ENCODE data around the gene POGLUT3.

The POGLUT3 gene

GRCh38 chr11:108498046-108498815, at the start of gene POGLUT3:
Gene POGLUT3 (minus strand): TSS chr11:108498384. CDS start chr11:108498366, 18 bp downstream.
- DNase-seq: peak; percentile 22

GRCh38 chr11:108545909-108546501, 47.8 kb upstream of the POGLUT3 start:
- DNase-seq: no peak

- DNase-seq: no peak
Measured at GRCh38 chr11:108543316-108543964, 45.3 kb upstream of the POGLUT3 start.

DNA sequence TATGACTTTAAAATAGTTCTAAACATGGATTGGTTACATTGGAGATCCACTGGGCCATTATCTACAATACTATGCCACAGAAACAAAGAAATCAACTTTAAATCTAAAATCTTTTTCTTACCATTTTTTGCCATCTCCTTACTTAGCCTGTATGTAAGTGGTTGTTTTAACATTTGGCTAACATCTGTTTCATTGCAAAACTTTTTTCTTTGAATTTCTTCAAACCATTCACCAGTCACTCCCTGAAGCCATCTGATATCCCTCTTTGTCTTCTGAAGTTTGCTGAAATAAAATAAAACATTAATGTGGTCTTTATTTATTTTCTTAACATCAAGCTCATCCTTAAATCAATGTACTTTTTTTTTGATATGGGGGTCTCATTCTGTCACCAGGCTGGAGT, 43.3 kb upstream of the POGLUT3 start:
- DNase-seq: no peak

DNA sequence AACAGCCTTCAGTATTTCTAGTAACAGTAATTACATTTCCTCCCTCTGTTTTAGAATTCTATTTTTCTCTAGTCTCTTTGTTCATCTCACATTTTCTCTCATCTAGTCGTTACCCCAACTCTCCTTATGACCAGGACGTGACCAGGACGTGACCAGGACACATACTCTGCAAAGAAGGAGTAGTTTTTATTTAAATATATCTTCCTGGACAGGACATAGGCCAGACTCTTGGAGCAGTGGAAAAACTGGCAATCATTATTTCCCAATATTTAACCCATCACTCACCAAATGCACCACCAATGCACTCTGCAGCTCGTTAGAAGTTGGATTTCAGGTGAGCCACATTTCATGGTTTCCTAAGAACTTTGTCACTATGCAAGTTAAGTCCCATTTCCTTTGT, 40.3 kb upstream of the POGLUT3 start:
- DNase-seq: no peak

DNA sequence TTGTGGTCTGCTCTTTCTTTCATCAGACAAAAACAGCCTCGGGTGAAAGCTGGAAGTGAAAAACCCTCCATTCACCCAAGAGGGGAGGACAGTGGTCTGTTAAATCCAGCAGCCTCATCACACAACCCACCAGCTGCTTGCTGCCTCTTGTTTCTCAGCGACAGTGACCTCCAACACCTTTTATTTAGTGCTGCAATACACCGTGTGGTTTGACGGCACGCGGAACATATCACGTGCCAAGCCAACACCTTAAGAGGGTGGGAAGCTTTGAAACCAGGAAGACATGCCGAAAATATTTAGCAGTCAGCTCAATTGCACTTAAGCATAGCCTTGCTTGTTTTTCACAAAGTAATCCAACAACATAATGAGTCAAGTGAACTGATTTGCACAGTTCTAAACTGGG, 39.8 kb upstream of the POGLUT3 start:
- no peak for DNase-seq

GRCh38 chr11:108536783-108537182, 38.6 kb upstream of the POGLUT3 start:
- no peak for DNase-seq

- DNase-seq: no peak
Measured at GRCh38 chr11:108535384-108535955, 37.3 kb upstream of the POGLUT3 start.

DNA sequence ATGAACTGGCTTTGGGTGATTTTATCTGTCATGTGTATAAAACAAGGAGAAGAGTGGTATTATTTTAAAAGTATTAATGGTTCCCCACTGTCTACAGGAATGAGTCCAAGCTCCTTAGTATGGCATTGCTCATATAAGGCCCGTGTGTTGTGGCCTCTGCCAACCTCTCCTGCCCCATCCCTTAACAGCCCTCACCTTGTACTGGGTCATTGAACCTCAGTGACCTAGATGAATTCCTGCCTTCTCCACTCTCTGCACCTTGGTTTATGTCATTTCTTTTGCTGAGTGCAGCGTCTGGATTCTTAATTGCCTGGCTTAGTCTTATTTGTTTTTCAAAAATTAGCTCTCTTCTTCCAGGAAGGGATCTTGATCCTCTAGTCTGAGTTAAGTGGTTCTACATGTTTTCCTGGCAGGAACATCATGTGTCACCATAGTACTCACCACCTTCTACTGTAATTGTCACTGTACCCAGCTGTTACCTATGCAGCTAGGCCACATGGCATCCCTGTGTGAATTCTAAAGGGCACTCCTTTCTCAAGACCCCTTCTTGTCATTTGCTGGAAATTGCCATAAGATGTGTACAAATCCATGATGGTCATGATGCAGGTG, 36.2 kb upstream of the POGLUT3 start:
- DNase-seq: no peak

DNA sequence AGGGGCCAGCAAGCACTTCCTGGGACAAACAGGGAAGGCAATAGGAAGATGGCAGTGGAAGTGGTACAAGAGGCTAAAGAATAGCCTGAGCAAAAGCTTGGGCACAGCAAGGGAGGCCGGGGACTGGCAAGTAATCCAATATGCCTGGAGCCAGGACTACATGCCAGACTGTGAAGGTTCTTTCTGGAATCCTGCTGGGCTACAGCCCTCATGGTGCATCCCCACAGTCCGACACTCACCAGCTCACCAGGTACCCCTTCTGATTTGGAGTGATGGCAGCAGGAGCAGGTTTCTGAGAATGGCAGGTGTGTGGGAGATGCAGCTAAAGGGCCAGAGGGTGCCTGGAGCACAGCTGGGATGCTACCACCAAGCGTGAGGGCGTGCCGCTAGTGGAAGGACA, 32.2 kb upstream of the POGLUT3 start:
- no peak for DNase-seq

GRCh38 chr11:108527382-108527781, 29.2 kb upstream of the POGLUT3 start:
- no peak for DNase-seq

DNA sequence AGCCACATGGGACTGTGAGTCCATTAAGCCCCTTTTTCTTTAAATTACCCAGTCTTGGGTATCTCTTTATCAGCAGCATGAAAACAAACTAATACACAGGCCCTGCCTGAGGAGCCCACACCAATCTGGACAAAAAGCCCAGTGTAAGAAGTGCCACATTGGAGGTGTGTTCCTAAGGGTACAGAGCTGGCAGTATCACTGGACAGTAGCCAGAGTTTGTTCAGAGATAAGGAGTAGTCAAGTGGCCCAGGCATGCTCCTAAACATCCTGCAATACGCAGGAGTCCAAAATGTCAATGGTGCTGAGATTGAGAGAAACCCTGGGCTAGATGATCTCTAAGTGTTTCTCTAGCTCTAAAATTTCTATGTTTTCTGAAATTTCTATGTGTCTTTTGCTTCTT, 27.0 kb upstream of the POGLUT3 start:
- no peak for DNase-seq

- no peak for DNase-seq
Measured at GRCh38 chr11:108524422-108524821, 26.2 kb upstream of the POGLUT3 start.

DNA sequence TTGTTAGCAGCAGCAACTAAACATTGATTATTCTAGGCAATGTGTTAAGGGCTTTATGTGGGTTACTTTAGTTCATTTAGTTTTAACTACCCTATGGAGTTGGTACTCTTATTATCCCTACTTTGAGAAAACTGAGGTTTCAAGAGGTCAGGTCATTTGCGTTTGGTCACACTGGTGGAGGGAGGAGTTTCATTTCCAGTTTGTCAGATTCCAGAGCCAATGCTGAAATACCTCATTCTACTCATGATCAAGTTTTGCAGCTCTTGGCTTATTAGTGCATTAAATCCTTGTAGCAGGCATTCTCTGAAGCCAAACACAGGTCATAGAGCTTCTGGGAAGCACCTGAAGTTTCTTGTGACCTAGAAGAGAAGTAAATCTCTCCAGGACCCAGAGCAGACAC, 24.1 kb upstream of the POGLUT3 start:
- DNase-seq: no peak

- DNase-seq: no peak
Measured at GRCh38 chr11:108518581-108518980, 20.4 kb upstream of the POGLUT3 start.

DNA sequence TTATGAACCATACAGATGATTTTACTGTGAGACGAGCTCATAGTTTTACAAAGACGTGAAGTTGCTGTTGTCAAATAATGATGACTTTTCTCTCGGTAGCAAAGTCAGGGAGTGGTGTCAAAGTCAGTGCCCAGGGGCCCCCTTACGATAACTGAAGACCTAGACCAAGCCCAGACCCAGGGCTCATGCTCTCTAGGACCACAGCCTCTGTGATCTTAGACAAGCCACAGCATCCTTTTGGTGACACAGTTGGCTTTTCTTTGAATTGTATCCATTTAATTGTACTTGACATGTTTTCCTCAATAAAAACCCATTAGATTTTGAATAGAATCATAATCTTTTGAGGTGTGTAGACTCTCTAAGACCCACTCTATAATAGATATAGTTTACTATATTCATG, 17.9 kb upstream of the POGLUT3 start:
- DNase-seq: no peak

DNA sequence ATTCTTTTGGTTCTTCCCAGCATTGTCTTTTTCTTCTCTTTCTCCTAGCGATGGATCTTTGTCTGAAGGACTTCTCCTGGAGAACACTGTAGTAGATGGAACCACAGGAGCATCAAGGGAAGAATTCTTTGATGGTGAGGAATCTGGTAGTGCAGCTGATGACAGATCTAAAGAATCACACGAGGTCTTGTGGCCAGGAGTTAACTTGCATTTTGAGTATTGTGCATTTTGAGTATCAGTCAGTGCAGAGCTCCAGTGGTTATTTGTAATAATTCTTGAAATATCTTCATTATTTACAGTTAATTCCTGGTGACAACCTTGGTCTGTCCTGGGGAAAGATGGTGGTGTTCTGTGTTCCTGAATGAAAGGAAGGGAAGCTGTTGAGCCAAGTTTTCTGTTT, 14.5 kb upstream of the POGLUT3 start:
- no peak for DNase-seq

- no peak for DNase-seq
Measured at GRCh38 chr11:108511851-108512474, 13.8 kb upstream of the POGLUT3 start.

- DNase-seq: no peak
Measured at GRCh38 chr11:108508653-108509593, 10.7 kb upstream of the POGLUT3 start.

GRCh38 chr11:108501396-108501795, 3.2 kb upstream of the POGLUT3 start:
- no peak for DNase-seq

GRCh38 chr11:108500721-108501120, 2.5 kb upstream of the POGLUT3 start:
- DNase-seq: no peak

- DNase-seq: no peak
Measured at GRCh38 chr11:108500169-108500568, 2.0 kb upstream of the POGLUT3 start.

Measured in NCI-H1436 treated with DMSO at 0.1 percent for 48 hours (cell line).